ENCODE results near the gene NFATC3.
"Not testable (repeated sequence)": the region's sequence is repeated elsewhere in the genome, so short reads cannot be mapped to it uniquely, and the experiment has no call there.

NFATC3 gene

GRCh38 chr16:68086860-68087268, 1.7 kb downstream of the NFATC3 start:
- no peak for TF ChIP-seq Cebpa-rat (IDR thresholded peaks at IDR 0.05)
- Histone ChIP-seq H3K4me1 (peaks cover 79% of the 10 kb centered on the region), H3K27ac (peak overlapping the region; percentile 93), H3K9me3 (no peaks in the 10 kb centered on the region), H3K9ac (peak overlapping the region; percentile 91), H3K4me2 (peak overlapping the region; percentile 91), H3K4me3 (peak overlapping the region; percentile 89), H3K27me3 (no peaks in the 10 kb centered on the region), H3K36me3 (no peaks in the 10 kb centered on the region), H4K20me1 (peaks cover 54% of the 10 kb centered on the region)

GRCh38 chr16:68087688-68088087, 2.5 kb downstream of the NFATC3 start:
- Histone ChIP-seq H3K27ac (no peak overlapping the region), H3K4me1 (peaks cover 79% of the 10 kb centered on the region), H3K27me3 (no peaks in the 10 kb centered on the region), H3K9ac (peak overlapping the region; percentile 31; the same call in 1 of the 2 replicates), H3K9me3 (no peaks in the 10 kb centered on the region), H4K20me1 (peaks cover 63% of the 10 kb centered on the region), H3K4me3 (peak overlapping the region; percentile 89), H3K36me3 (no peaks in the 10 kb centered on the region), H3K4me2 (peak overlapping the region; percentile 91)
- no peak for TF ChIP-seq Cebpa-rat (IDR thresholded peaks at IDR 0.05)

DNA sequence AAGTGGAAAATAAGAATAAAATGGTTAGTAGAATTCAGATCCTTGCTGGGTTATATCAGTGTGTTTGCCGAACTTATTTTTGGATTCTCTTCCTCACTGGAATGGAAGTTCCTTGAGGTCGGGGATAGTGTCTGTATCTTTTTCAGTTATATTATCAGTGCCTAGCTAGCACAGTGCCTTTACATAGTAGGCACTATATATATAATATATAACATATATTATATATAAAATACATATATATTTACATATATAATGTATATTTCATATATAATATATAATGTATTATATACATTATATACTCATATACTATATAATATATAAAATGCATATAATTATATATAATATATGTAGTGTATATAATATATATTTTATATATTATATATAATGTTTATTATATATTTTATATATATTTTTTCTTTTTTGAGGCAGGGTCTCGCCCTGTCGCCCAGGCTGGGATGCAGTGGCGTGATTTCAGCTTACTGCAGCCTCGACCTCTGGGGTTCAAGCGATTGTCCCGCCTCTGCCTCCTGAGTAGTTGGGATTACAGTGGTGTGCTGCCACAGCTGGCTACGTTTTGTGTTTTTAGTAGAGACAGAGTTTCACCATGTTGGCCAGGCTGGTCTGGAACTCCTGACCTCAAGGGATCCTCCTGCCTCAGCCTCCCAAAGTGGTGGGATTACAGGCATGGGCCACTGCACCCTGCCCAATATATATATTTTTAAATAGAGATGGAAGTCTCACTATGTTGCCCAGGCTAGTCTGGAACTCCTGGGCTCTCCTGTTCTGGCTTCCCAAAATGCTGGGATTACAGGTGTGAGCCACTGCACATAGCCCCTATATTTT, 3.2 kb downstream of the NFATC3 start:
- Histone ChIP-seq H4K20me1 (peaks cover 69% of the 10 kb centered on the region), H3K9me3 (no peaks in the 10 kb centered on the region), H3K4me3 (no peak overlapping the region), H3K9ac (no peak overlapping the region), H3K36me3 (no peaks in the 10 kb centered on the region), H3K4me1 (peaks cover 79% of the 10 kb centered on the region), H3K4me2 (peak overlapping the region; percentile 91), H3K27me3 (no peaks in the 10 kb centered on the region), H3K27ac (0 out of 2 replicates have a peak overlapping the region, but pooled peaks have one; percentile 18)
- TF ChIP-seq Cebpa-rat (IDR thresholded peaks at IDR 0.05): no peak

- peak overlapping the region; percentile 37 for H3K4me2 ChIP-seq
- no peak overlapping the region for H3K4me3 ChIP-seq
- H3K9me3 ChIP-seq: no peaks in the 10 kb centered on the region
- H4K20me1 ChIP-seq: peaks cover 77% of the 10 kb centered on the region
- TF ChIP-seq Cebpa-rat (IDR thresholded peaks at IDR 0.05): no peak
- no peaks in the 10 kb centered on the region for H3K27me3 ChIP-seq
- peaks cover 79% of the 10 kb centered on the region for H3K4me1 ChIP-seq
- no peaks in the 10 kb centered on the region for H3K36me3 ChIP-seq
- H3K9ac ChIP-seq: no peak overlapping the region
- H3K27ac ChIP-seq: 0 out of 2 replicates have a peak overlapping the region, but pooled peaks have one; percentile 18
Measured at GRCh38 chr16:68089067-68089466, 3.9 kb downstream of the NFATC3 start.

DNA sequence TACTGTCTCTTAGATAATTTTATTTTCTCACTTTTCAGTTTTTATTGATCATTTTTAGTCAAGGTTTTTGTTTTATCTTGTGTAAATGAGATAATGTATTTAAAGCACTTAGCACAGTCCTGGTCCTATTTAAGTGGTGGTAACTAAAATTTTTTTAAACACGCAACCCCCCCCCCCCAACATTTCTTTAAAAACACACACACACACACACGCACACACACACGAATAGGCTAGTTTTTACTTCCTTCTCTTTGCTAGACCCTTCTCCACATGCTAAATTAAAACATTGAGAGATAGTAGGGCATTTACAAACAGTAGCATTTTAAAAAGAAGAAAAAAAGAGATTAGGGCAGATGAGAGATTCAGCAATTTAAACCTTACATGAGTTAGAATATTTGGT, 5.0 kb downstream of the NFATC3 start:
- Histone ChIP-seq H3K36me3 (no peaks in the 10 kb centered on the region), H3K9ac (no peak overlapping the region), H3K4me1 (peaks cover 74% of the 10 kb centered on the region), H3K4me2 (peak overlapping the region; percentile 71), H3K9me3 (no peaks in the 10 kb centered on the region), H3K4me3 (no peak overlapping the region), H4K20me1 (peaks cover 87% of the 10 kb centered on the region), H3K27me3 (no peaks in the 10 kb centered on the region), H3K27ac (peak overlapping the region; percentile 24)
- TF ChIP-seq Cebpa-rat (IDR thresholded peaks at IDR 0.05): no peak

- H3K36me3 ChIP-seq: no peaks in the 10 kb centered on the region
- H3K9ac ChIP-seq: no peak overlapping the region
- no peaks in the 10 kb centered on the region for H3K9me3 ChIP-seq
- H4K20me1 ChIP-seq: peaks cover 91% of the 10 kb centered on the region
- H3K4me2 ChIP-seq: peak overlapping the region; percentile 71
- H3K27me3 ChIP-seq: no peaks in the 10 kb centered on the region
- H3K4me1 ChIP-seq: peaks cover 74% of the 10 kb centered on the region
- no peak for TF ChIP-seq Cebpa-rat (IDR thresholded peaks at IDR 0.05)
- no peak overlapping the region for H3K4me3 ChIP-seq
- H3K27ac ChIP-seq: peak overlapping the region; percentile 24
Measured at GRCh38 chr16:68090533-68090932, 5.4 kb downstream of the NFATC3 start.

DNA sequence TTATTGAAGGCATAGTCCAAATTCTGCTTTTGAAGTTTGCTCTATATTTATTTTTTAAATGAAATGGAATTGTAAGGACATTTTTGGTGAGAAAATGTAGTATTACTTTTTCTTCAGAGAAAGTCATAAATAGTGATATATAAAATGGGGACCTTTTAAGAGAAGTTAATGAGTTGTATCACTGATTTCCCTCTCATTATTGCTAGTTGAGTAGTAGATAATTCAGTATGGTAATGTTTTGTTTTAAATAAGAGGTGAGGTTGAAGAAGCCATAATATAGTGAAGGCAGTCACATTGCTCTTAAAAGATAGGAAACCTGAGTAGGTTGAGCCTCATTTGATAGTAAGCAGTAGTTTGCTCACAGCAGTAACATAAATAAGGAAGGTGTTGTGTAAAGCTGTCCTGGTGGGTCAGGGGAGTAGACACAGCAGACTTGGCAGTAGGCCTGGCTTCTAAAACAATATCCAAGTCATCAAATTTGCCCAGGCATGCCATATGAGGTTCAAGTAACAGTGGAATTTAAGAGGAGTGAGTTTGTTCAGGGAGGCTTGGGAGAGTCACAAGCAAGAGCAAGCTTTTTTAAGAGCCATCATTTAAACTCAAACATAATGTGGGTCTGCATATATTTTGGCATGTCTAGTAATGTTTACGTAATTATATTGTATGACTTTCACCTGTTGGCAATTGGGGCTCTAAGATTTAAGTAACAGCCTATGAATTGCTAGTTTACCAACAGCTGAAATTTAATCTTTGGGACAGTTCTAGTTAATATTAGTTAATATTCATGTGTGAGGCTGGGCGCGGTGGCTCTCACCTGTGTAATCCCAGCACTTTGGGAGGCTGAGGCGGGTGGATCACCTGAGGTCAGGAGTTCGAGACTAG, 6.5 kb downstream of the NFATC3 start:
- no peak overlapping the region for H3K27ac ChIP-seq
- TF ChIP-seq Cebpa-rat (IDR thresholded peaks at IDR 0.05): no peak
- H3K4me2 ChIP-seq: peak overlapping the region; percentile 71

GRCh38 chr16:68092275-68092674, 7.1 kb downstream of the NFATC3 start:
- peaks cover 99% of the 10 kb centered on the region for H4K20me1 ChIP-seq
- not testable (repeated sequence) for H3K9me3 ChIP-seq, H3K27me3 ChIP-seq, H3K36me3 ChIP-seq, H3K9ac ChIP-seq, H3K27ac ChIP-seq, H3K4me2 ChIP-seq, H3K4me3 ChIP-seq
- H3K4me1 ChIP-seq: peaks cover 68% of the 10 kb centered on the region

More for the DNA sequence above, 6.5 kb downstream of the NFATC3 start:
- peaks cover 99% of the 10 kb centered on the region for H4K20me1 ChIP-seq
- H3K9me3 ChIP-seq: no peaks in the 10 kb centered on the region
- H3K4me1 ChIP-seq: peaks cover 74% of the 10 kb centered on the region
- no peak overlapping the region for H3K4me3 ChIP-seq
- no peaks in the 10 kb centered on the region for H3K27me3 ChIP-seq
- H3K36me3 ChIP-seq: no peaks in the 10 kb centered on the region
- H3K9ac ChIP-seq: no peak overlapping the region

- H3K4me1 ChIP-seq: peaks cover 51% of the 10 kb centered on the region
- TF ChIP-seq Cebpa-rat (IDR thresholded peaks at IDR 0.05): no peak
- H3K4me2 ChIP-seq: peak overlapping the region; percentile 4; the same call in 1 of the 2 replicates
- no peak overlapping the region for H3K27ac ChIP-seq
- no peak overlapping the region for H3K4me3 ChIP-seq
- H3K9ac ChIP-seq: no peak overlapping the region
- H3K36me3 ChIP-seq: peaks cover 8% of the 10 kb centered on the region; the same call in 1 of the 2 replicates
- no peaks in the 10 kb centered on the region for H3K27me3 ChIP-seq
- H4K20me1 ChIP-seq: peaks cover 100% of the 10 kb centered on the region
- H3K9me3 ChIP-seq: no peaks in the 10 kb centered on the region
Measured at GRCh38 chr16:68093816-68094613, 8.8 kb downstream of the NFATC3 start.

Measured in BLaER1 (cell line).